IMR-90 (cell line): Measurements from ENCODE around the gene TSR3.

Source experiments
- CEBPB ChIP-seq: IDR thresholded peaks from 2 replicates; pipeline ENCODE4 v1.6.1; 2012; ENCODE audit warnings: low read depth, low read length, improper control_type of control experiment
- FOS ChIP-seq: fragments of 150-350 bp; IDR thresholded peaks from 2 replicates; pipeline ENCODE4 v1.6.1; 2016; ENCODE audit warnings: low read depth, low read length
- MAFK ChIP-seq: IDR thresholded peaks from 2 replicates; pipeline ENCODE4 v1.6.1; 2012; ENCODE audit warnings: low read depth, low read length, improper control_type of control experiment
- MXI1 ChIP-seq: IDR thresholded peaks from 2 replicates; pipeline ENCODE4 v1.6.1; 2012; ENCODE audit warnings: low read depth, mild to moderate bottlenecking, low read length, moderate library complexity, borderline replicate concordance
- POLR2A ChIP-seq: IDR thresholded peaks from 2 replicates; pipeline ENCODE4 v1.6.1; 2012; ENCODE audit warnings: mild to moderate bottlenecking, low read depth, low read length
- RAD21 ChIP-seq: IDR thresholded peaks from 2 replicates; pipeline ENCODE4 v1.6.1; 2012; ENCODE audit warnings: low read length, improper control_type of control experiment
- RCOR1 ChIP-seq: IDR thresholded peaks from 2 replicates; pipeline ENCODE4 v1.6.1; 2012; ENCODE audit warnings: mild to moderate bottlenecking, low read length, improper control_type of control experiment; ENCODE audit not compliant: insufficient replicate concordance
- RFX5 ChIP-seq: IDR thresholded peaks from 2 replicates; pipeline ENCODE4 v1.8.0; 2012; ENCODE audit warnings: low read depth, mild to moderate bottlenecking, low read length, moderate library complexity
- TF ChIP-seq, protein P1 (sequence below): conservative IDR thresholded peaks from 2 replicates; pipeline ENCODE4 v1.5.1; 2012; ENCODE audit warnings: mild to moderate bottlenecking, low read depth, low read length, improper control_type of control experiment
- TF ChIP-seq, protein P2 (sequence below): fragments of 150-350 bp; IDR thresholded peaks from 2 replicates; pipeline ENCODE4 v1.6.1; 2017; ENCODE audit warnings: mild to moderate bottlenecking, antibody characterized with exemption, low read length, low read depth

DNA sequence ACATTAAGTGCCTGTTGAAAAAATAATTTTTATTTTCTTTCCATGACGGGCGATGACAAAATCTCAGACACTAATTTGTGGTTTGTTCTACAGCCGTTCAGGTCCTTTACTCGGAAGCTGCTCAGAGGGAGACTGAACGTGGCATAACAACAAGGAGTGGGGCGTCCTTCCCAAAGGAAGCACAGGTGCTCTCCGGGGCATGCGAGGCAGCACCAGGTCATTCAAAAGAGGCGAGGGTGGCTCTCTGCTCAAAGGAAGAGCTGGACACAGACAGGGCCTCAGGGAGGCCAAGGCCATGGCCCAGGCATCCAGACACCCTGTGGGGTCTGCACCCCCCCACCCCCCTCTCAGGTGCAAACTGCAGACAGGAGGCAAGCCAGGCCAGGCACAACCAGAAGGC, 46.7 kb upstream of the TSR3 start:
- TF ChIP-seq, protein P1, sequence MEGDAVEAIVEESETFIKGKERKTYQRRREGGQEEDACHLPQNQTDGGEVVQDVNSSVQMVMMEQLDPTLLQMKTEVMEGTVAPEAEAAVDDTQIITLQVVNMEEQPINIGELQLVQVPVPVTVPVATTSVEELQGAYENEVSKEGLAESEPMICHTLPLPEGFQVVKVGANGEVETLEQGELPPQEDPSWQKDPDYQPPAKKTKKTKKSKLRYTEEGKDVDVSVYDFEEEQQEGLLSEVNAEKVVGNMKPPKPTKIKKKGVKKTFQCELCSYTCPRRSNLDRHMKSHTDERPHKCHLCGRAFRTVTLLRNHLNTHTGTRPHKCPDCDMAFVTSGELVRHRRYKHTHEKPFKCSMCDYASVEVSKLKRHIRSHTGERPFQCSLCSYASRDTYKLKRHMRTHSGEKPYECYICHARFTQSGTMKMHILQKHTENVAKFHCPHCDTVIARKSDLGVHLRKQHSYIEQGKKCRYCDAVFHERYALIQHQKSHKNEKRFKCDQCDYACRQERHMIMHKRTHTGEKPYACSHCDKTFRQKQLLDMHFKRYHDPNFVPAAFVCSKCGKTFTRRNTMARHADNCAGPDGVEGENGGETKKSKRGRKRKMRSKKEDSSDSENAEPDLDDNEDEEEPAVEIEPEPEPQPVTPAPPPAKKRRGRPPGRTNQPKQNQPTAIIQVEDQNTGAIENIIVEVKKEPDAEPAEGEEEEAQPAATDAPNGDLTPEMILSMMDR: no peak
- TF ChIP-seq RFX5 (no peak), MAFK (no peak), POLR2A (no peak), FOS (no peak), CEBPB (no peak), MXI1 (no peak), RAD21 (no peak), RCOR1 (no peak)
- TF ChIP-seq, protein P2, sequence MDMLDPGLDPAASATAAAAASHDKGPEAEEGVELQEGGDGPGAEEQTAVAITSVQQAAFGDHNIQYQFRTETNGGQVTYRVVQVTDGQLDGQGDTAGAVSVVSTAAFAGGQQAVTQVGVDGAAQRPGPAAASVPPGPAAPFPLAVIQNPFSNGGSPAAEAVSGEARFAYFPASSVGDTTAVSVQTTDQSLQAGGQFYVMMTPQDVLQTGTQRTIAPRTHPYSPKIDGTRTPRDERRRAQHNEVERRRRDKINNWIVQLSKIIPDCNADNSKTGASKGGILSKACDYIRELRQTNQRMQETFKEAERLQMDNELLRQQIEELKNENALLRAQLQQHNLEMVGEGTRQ: no peak
